22Rv1 (cell line): ENCODE data around the gene MFSD2B.
"Not testable (repeated sequence)": the region's sequence is repeated elsewhere in the genome, so short reads cannot be mapped to it uniquely, and the experiment has no call there.

Source experiments
- H3K27ac ChIP-seq: fragments of 450-650 bp; 2 replicates; pipeline ENCODE4 v1.5.1; 2017
- CTCF ChIP-seq: fragments of 450-650 bp; IDR thresholded peaks from 2 replicates; pipeline ENCODE4 v1.5.1; 2017; ENCODE audit warnings: mild to moderate bottlenecking
- ZFX ChIP-seq: fragments of 450-650 bp; IDR thresholded peaks from 2 replicates; pipeline ENCODE4 v1.6.1; 2017; ENCODE audit warnings: antibody characterized with exemption, borderline replicate concordance

Gene MFSD2B

GRCh38 chr2:24007693-24008092 lies 2.2 kb upstream of the MFSD2B start:
- no peak for TF ChIP-seq CTCF
- no peak for TF ChIP-seq ZFX

DNA sequence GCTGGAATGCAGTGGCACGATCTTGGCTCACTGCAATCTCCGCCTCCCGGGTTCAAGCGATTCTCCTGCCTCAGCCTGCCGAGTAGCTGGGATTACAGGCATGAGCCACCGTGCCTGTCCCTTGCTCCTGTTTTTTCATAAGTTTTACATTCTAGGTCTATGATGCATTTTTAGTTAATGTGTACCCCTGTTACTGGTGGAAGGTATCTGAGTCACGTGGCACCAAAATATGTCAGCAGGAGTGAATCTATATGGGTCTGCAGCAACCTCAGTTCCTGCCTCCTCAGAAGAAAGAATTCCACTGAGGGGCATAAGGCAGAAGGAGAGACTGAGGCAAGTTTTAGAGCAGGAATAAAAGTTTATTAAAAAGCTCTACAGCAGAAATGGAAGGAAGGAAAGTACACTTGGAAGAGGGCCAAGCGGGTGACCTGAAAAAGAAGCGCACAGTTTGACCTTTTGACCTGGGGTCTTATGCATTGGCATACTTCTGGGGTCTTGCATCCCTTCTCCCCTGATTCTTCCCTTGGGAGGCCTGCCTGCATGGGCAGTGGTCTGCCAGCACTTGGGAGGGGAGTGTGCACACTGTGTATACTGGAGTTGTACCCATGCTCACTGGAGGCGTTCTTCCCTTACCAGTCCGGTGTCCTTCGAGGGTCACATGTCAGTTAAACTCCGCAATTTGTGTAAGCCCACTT lies 1.1 kb upstream of the MFSD2B start:
- no peak overlapping the region for H3K27ac ChIP-seq
- no peak for TF ChIP-seq CTCF
- TF ChIP-seq ZFX, result no peak

More at GRCh38 chr2:24007693-24008092, 2.2 kb upstream of the MFSD2B start:
- H3K27ac ChIP-seq, result no peak overlapping the region

DNA sequence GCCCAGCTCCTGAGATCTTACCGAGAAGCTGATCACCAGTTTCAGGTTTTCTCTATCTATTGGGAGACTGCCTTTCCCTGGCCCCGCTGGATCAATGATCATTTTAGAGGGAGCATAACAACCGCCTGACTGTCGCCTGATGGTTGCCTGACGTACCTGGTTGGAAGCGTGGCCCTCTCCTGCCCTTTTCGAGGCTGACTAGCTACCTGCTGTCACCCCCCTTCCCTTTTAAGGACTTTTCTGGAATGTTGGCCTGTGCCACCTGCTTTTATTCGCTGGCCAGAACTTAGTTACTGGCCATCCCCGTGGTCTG lies 562 bp upstream of the MFSD2B start:
- TF ChIP-seq CTCF, result no peak
- no peak for TF ChIP-seq ZFX
- H3K27ac ChIP-seq, result no peak overlapping the region

- H3K27ac ChIP-seq, result no peak overlapping the region
- TF ChIP-seq CTCF (no peak), ZFX (no peak)
Measured at GRCh38 chr2:24010477-24011249, 778 bp downstream of the MFSD2B start.

- no peak for TF ChIP-seq CTCF
- TF ChIP-seq ZFX, result no peak
Measured at GRCh38 chr2:24011250-24012104, 1.6 kb downstream of the MFSD2B start.

DNA sequence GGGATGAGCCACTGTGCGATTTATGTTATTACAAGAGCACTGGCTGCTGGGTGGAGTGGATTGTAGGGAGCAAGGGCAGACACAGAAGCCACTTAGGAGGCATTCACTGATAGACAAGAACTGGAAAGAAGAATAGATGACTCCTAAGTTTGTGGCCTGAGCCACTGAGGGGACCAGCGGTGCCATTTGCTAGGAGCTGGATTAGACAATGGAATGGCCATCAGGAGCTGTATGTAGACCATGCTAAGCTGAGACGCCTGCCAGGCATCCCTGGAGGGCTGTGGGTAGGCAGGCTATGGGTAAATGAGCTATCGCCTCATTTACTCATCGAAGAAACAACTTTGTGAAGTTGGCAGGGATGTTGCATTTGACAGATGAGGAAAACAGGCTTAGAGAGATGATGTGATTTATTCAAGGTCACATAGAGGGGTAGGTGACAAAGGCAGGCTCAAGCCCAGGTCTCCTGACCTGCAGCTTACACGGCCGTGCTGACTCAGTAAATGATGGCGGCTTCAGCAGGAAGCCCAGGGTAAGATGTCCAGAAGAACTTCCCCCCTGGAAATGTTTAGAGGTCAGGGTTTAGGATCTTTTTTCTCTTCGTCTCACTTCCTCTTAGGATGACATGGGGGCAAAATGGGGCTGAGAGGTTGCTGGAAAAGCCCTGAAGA lies 2.8 kb downstream of the MFSD2B start:
- TF ChIP-seq ZFX (no peak), CTCF (no peak)
- H3K27ac ChIP-seq, result no peak overlapping the region

More at GRCh38 chr2:24011250-24012104, 1.6 kb downstream of the MFSD2B start:
- H3K27ac ChIP-seq, result no peak overlapping the region

DNA sequence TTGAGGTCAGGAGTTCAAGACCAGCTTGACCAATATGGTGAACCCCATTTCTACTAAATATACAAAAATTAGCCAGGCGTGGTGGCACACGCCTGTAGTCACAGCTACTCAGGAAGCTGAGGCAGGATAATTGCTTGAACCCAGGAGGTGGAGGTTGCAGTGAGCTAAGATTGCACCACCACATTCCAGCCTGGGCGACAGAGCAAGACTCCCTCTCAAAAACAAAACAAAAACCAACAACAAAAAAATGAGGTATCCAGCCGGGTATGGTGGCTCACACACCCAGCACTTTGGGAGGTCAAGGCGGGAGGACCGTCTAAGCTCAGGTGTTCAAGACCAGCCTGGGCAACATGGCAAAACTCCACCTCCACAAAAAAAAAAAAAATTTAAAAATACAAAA lies 5.0 kb downstream of the MFSD2B start:
- H3K27ac ChIP-seq, result not testable (repeated sequence)
